ENCODE measurements around the gene MYO1G. TPM values are rescaled to one million over a fixed set of nuclear protein-coding genes. Genes with fewer than 3 reads are reported as not detected.

MYO1G gene
- total and polyA plus RNA-seq, 2 experiments from 2014 or later, result 0.03 TPM; not detected in 1

DNA sequence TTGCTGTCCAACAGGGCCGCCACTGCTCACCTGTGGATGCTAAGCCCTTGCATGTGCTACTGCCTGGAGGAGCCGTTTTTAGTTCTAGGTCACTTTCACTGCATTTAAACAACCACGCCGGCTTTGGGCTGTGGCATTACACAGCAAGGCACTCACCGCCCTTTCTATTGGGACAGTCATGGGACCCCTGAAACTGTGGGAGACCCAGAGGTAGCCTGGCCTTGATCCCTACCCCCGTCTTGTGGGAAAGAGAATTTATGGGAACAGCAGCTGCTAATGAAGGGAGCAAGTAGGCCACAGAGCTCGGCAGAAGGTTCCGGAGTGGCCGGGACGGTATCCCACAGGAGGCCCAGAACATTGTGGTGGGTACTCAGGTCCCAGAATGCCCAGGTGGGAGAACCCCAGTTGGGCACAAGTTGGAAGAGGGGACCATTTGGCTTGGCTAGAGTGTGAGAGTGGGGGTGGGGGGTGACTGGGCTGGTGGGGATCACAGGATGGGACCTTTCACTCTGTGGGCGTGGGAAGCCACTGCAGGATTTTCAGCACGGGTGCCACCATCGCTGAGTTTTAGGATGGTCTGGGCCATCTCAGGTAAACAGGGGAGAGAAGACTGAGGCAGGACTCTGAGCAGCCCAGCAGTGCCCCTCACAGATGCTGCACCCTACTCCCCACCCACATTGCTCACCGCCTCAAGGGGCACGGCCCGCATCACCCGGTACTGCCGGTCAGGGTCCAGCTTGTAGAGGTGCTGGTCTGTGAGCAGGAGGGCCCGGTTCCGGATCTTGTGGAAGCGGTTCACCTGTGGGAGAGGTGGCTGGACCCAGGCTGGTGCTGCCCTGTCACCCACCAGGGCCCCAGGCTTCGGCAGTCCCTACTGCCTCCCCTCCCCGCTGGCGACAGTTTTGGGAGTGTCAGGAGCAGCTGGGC is 15.2 kb downstream of the MYO1G start:
- no peak for TF ChIP-seq EZH2phosphoT487 (IDR thresholded peaks at IDR 0.05; ENCODE audit: low read depth, severe bottlenecking, unreplicated experiment)
- TF ChIP-seq, protein P1, sequence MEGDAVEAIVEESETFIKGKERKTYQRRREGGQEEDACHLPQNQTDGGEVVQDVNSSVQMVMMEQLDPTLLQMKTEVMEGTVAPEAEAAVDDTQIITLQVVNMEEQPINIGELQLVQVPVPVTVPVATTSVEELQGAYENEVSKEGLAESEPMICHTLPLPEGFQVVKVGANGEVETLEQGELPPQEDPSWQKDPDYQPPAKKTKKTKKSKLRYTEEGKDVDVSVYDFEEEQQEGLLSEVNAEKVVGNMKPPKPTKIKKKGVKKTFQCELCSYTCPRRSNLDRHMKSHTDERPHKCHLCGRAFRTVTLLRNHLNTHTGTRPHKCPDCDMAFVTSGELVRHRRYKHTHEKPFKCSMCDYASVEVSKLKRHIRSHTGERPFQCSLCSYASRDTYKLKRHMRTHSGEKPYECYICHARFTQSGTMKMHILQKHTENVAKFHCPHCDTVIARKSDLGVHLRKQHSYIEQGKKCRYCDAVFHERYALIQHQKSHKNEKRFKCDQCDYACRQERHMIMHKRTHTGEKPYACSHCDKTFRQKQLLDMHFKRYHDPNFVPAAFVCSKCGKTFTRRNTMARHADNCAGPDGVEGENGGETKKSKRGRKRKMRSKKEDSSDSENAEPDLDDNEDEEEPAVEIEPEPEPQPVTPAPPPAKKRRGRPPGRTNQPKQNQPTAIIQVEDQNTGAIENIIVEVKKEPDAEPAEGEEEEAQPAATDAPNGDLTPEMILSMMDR (IDR thresholded peaks at IDR 0.05; ENCODE audit: poor library complexity), result no peak
- TF ChIP-seq EZH2 (IDR thresholded peaks at IDR 0.05; ENCODE audit: borderline replicate concordance), result no peak
- H3K27me3 ChIP-seq, result peaks cover 23% of the 10 kb centered on the region
- H3K4me3 ChIP-seq, result no peak overlapping the region
- peak overlapping the region; percentile 63 for H2AFZ ChIP-seq
- H3K27ac ChIP-seq, result no peak overlapping the region
- H3K4me1 ChIP-seq (ENCODE audit: insufficient read depth), result peaks cover 5% of the 10 kb centered on the region
- peak overlapping the region; percentile 90 for H3K4me2 ChIP-seq
- no peaks in the 10 kb centered on the region for H3K9me3 ChIP-seq (ENCODE audit: low read depth)
- DNase-seq (ENCODE audit: low spot score), result peak; percentile 2
- H3K9me2 ChIP-seq (replicated peaks; ENCODE audit: insufficient read depth), result no peaks in the 10 kb centered on the region
- 90% methylated on average over 23 of the region's 24 CpGs for WGBS (ENCODE audit: low lambda C conversion rate, missing lambda C conversion rate)
- H4K20me1 ChIP-seq (ENCODE audit: insufficient read depth, poor library complexity, severe bottlenecking), result no peaks in the 10 kb centered on the region
- no peaks in the 10 kb centered on the region for H3K36me3 ChIP-seq (replicated peaks; ENCODE audit: insufficient read depth, low read depth)
- no peaks in the 10 kb centered on the region for H3K79me2 ChIP-seq

DNA sequence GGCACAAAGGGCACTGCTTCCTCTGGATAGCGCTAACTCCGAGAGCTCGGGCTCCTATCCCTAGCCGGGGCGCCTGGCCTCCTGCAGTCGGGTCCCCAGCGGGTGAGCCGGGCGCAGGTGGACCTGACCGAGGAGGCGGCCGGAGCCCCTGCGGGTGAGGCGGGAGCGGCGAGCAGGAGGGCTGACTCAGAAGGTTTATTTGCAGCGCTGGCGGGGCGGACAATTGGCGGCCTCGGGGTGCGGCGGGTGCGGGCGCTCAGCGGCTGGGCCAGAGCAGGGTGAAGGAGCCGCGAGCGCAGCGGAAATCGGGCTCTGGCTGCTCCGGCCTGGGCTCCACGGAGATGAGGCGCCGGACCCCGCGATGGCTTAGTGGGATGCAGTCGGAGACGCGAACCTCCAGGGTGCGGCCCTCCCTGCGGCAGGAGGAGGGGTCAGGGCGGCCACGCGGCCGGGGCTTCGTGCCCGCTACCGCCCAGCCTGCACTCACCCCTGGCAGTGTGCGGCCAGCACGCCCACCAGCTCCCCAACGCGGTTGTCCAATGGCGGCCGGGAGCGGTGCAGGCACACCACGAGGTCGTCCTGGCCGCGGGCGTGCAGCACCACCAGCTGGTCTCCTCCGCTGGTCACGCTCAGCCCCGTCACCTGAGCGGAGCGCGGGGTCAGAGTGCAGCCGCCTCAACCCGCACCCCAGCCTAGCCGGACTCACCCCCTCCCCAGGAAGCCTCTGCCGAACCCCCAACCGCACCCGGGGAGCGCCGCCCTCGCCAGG is 16.1 kb downstream of the MYO1G start:
- Histone ChIP-seq H3K4me3 (peak overlapping the region; percentile 12), H2AFZ (peak overlapping the region; percentile 63)

DNA sequence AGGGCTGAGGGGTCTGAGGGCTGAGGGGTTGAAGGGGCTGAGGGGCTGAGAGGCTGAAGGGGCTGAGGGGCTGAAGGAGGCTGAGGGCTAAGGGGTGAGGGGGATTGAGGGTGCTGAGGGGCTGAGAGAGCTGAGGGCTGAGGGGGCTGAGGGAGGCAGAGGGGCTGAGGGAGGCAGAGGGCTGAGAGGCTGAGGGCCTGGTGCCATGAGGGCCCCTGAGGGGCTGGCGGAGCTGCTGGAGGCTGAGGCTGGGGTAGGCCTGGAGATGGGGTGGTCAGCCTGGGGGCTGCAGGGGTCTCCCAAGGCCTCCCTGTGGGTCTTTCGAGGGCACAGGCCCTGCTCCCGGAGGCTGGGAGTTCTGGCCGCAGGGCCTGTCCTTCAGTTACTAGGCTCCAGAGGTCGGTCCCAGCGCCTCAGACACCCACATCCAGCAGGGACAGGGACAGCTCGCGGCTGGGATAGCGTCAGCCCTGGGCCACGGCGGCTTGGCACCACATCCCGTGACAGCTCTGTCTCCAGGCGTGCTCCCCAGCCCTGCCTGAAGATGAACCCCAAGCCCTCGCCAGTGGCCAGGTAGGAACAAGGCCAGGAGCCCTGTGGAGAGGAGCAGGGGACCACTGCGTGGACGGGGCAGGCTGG is 16.9 kb downstream of the MYO1G start:
- H3K9me3 ChIP-seq (ENCODE audit: low read depth), result no peaks in the 10 kb centered on the region
- H3K36me3 ChIP-seq (replicated peaks; ENCODE audit: insufficient read depth, low read depth), result no peaks in the 10 kb centered on the region
- no peak overlapping the region for H2AFZ ChIP-seq
- H3K79me2 ChIP-seq, result no peaks in the 10 kb centered on the region
- H3K27me3 ChIP-seq, result peaks cover 23% of the 10 kb centered on the region
- WGBS (ENCODE audit: low lambda C conversion rate, missing lambda C conversion rate), result 78% methylated on average over 14 of the region's 16 CpGs
- H4K20me1 ChIP-seq (ENCODE audit: insufficient read depth, poor library complexity, severe bottlenecking), result no peaks in the 10 kb centered on the region
- no peaks in the 10 kb centered on the region for H3K9me2 ChIP-seq (replicated peaks; ENCODE audit: insufficient read depth)
- no peak for DNase-seq (ENCODE audit: low spot score)
- TF ChIP-seq, protein P1 (IDR thresholded peaks at IDR 0.05; ENCODE audit: poor library complexity), result no peak
- TF ChIP-seq EZH2phosphoT487 (IDR thresholded peaks at IDR 0.05; ENCODE audit: low read depth, severe bottlenecking, unreplicated experiment) (no peak), EZH2 (IDR thresholded peaks at IDR 0.05; ENCODE audit: borderline replicate concordance) (no peak)
- H3K4me3 ChIP-seq, result no peak overlapping the region
- peaks cover 5% of the 10 kb centered on the region for H3K4me1 ChIP-seq (ENCODE audit: insufficient read depth)
- no peak overlapping the region for H3K27ac ChIP-seq
- peak overlapping the region; percentile 90 for H3K4me2 ChIP-seq

More for the DNA sequence above, 16.1 kb downstream of the MYO1G start:
- Histone ChIP-seq H3K27me3 (peaks cover 23% of the 10 kb centered on the region), H3K9me2 (replicated peaks; ENCODE audit: insufficient read depth) (no peaks in the 10 kb centered on the region), H3K36me3 (replicated peaks; ENCODE audit: insufficient read depth, low read depth) (no peaks in the 10 kb centered on the region), H3K9me3 (ENCODE audit: low read depth) (no peaks in the 10 kb centered on the region), H3K79me2 (no peaks in the 10 kb centered on the region), H4K20me1 (ENCODE audit: insufficient read depth, poor library complexity, severe bottlenecking) (no peaks in the 10 kb centered on the region), H3K4me1 (ENCODE audit: insufficient read depth) (peaks cover 5% of the 10 kb centered on the region), H3K27ac (no peak overlapping the region), H3K4me2 (peak overlapping the region; percentile 90)
- 20% methylated on average over 71 of the region's 76 CpGs for WGBS (ENCODE audit: low lambda C conversion rate, missing lambda C conversion rate)
- DNase-seq (ENCODE audit: low spot score), result peak; percentile 53
- no peak for TF ChIP-seq EZH2phosphoT487 (IDR thresholded peaks at IDR 0.05; ENCODE audit: low read depth, severe bottlenecking, unreplicated experiment)
- TF ChIP-seq, protein P1 (IDR thresholded peaks at IDR 0.05; ENCODE audit: poor library complexity), result peak; percentile 25

All from hepatocyte (in vitro differentiated cells).